OCI-M1 (cell line): ENCODE data around the gene RAB13.

Experiments
- DNase-seq: peaks from one replicate; lab custom pipeline; 2025; lab: John Stamatoyannopoulos, UW

Gene RAB13

DNA sequence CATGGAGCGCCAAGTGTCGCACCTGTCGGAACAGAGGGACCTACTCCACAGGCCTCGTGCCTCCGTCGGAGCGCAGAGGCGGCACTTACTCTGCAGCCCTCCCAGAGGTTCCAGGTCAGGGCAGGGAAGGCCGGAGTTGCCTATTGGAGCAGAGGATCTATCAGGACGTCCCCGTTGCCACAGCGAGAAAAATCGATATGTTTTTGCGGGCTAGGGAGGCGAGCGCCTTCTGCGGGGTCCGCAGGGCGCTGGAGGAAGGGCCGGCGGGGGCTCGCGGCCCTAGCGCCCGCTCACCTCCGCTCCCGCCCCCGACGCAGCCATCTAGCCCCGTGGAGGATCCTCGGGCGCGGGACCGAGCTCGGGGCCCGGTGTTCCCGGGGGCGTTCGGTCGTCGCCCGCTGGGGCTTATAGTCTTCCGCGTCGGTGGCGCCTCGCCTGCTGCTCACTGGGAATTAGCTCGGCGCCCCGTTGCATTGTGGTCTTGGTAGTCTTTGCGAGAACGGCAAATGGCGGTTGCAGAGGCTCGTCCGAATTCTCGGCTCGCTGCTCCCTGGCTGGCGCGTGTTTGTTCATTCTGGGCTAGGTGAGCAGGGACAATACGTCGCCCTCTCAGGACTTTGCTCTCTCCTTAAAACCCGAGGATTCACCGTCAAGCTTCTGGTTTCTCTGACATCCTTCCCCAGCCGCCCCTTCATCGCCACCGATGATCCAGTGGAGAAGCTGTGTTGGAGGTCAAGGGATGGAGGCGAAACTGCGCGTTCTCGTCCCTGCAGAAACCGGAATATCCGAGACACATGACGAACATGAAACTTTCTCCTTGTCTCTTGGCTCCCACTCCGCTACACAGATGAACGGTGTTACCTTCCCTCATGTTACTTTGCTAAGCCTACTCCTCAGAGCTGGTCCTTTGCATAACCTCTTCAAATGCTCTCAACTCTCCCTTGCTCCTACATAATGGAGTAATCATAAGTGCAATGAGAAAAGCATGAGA lies 8.6 kb downstream of the RAB13 start, which contains the start of gene JTB:
Gene JTB (minus strand): TSS at position 425 of the 991 bp plus-strand sequence. CDS start 422 bp downstream, at position 3.
- peak; percentile 90 for DNase-seq

DNA sequence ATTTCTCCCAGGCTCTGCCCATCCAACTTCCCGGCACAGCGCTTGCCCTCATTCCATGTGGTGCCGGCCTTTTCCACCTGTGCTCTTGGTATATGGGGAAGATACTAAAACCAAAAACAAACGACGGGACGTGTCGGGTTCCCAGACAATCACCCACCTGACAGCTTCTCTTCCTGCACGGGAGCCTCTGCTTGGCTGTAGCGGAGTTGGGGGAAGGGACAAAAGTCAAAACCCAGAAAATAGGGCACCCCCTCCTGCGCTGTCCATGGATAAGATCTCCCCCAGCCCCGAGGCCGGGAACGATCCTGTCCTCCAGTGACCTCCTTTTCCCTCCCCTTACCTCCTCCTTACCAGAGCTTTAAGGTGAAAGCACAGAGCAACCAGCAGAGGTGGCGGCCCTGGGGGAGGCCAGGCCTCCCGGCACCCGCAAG lies 9.3 kb downstream of the RAB13 start:
- DNase-seq = peak; percentile 79

GRCh38 chr1:153973525-153973924 lies 12.6 kb downstream of the RAB13 start:
- no peak for DNase-seq

GRCh38 chr1:153973071-153973470 lies 13.1 kb downstream of the RAB13 start:
- no peak for DNase-seq

GRCh38 chr1:153970346-153970745 lies 15.8 kb downstream of the RAB13 start:
- no peak for DNase-seq

DNA sequence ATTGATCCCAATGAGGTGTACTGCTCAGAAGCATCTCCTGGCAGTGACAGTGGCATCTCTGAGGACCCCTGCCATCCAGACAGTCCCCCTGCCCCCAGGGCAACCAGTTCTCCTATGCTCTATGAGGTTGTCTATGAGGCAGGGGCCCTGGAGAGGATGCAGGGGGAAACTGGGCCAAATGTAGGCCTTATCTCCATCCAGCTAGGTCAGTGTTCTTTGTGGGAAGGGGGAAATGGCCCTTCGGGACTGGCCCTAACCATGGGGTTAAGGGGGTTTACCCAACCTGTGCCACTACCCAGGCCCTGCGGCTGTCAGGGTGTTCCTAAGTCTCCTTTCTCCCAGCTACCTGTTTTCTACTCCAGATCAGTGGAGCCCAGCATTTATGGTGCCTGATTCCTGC lies 17.2 kb downstream of the RAB13 start:
- no peak for DNase-seq

GRCh38 chr1:153968408-153968807 lies 17.7 kb downstream of the RAB13 start:
- peak; percentile 35 for DNase-seq

- no peak for DNase-seq
Measured at GRCh38 chr1:153968000-153968363, 18.2 kb downstream of the RAB13 start.

- peak; percentile 99 for DNase-seq
Measured at GRCh38 chr1:153967107-153967999, 18.8 kb downstream of the RAB13 start, which contains the start of gene CREB3L4. CREB3L4 (plus strand) TSS chr1:153967902; CDS start chr1:153968526, 624 bp downstream.

GRCh38 chr1:153963850-153964331 lies 22.2 kb downstream of the RAB13 start:
- no peak for DNase-seq

DNA sequence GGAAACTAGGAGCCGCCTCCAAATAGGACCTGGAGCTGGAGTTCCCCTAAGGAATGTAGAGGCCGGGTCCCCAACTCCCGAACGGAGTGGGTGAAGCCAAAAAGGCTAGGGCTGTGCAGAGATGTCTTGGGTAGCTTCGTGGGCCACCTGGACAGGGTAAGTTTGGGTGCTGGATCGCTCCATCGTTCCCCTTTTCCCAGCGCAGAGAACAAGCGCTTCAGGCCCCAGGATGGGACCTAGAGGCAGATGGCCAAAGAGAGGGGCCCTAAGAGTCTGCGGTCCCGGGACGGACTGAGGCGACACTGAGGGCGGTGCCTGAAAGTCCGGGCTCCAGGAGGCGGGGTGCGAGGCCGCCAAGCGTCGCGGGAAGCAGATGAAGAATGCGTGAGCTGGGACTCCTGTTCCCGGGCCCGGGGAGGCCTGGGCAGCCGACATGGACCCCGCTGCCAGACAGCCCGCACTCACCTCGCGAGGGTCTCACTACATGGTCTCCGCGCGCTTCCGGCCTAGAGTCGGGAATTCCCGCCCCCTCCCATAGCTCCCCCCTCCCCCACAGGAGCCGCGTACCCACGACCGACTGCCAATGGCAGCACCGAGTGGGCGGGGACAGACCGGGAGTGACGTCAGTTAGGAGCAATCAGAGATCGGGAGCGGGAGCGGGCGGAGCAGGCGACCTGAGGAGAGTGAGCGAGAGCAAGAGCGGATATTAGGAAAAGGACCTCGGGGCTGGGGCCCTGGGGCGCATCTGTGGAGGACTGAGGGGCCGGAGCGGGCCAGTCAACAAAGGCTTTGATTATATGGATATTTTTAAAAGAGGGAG lies 22.9 kb downstream of the RAB13 start, which contains the start of gene SLC39A1:
Gene SLC39A1 (minus strand): TSS at position 508 of the 820 bp plus-strand sequence. CDS start 822 bp downstream, outside the sequence.
- peak; percentile 99 for DNase-seq

- DNase-seq = peak; percentile 55
Measured at GRCh38 chr1:153962088-153963029, 23.8 kb downstream of the RAB13 start.

DNA sequence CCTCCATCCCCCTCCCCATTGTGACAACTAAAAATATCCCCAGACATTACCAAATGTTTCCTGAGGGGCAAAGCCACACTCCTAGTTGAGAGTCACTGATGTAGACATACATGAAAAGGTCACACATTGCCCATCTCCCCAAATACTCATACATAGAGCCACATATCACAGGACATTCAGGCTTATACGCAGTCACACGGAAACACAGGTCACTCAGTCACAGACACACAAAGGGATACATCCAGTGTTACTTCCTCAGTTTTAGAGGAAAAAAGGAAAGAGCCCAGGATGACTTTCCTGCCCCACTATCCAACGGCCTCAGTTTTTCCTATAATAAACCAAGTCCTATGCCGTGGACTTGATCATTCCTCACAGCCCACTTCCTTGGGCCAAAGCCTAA lies 24.7 kb downstream of the RAB13 start:
- no peak for DNase-seq

DNA sequence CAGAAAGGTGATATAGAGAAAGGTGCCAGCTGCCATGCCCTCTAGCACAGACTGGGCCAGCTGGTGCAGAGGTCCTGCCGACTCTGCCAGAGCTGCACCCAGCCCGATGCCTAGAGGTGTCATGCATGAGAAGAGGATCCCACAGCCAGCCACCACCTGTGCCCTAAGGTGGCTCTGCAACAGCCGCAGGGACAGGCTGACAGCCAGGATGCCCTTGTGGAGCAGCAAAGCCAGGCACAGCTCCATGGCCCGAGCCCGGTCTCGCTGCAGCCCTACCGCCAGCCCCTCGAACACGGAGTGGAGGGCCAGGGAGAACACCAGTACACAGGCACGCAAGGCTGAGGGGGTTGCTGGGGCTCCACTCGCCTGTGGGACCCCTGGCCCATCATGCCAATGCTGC lies 25.9 kb downstream of the RAB13 start:
- DNase-seq = no peak

- peak; percentile 42 for DNase-seq
Measured at GRCh38 chr1:153959454-153959853, 26.7 kb downstream of the RAB13 start.

GRCh38 chr1:153958961-153959260 lies 27.2 kb downstream of the RAB13 start:
- no peak for DNase-seq

- peak; percentile 99 for DNase-seq
Measured at GRCh38 chr1:153958111-153958960, 27.8 kb downstream of the RAB13 start, which contains the start of gene CRTC2. CRTC2 (minus strand) TSS chr1:153958612; CDS start chr1:153958497, 115 bp downstream.

- DNase-seq = peak; percentile 63
Measured at GRCh38 chr1:153957744-153958110, 28.4 kb downstream of the RAB13 start.
